HEK293 (cell line): ENCODE data around the gene GNB5.

Source experiments
- CTCF ChIA-PET: fragments of 350-600 bp; formaldehyde crosslinking; extraction: SDS; loops from one replicate; lab custom pipeline; 2021; ENCODE audit warnings: antibody characterized with exemption; lab: Yijun Ruan, JAX
- POLR2A ChIA-PET: fragments of 300-600 bp; formaldehyde crosslinking; extraction: SDS; loops from one replicate; lab custom pipeline; 2020; ENCODE audit warnings: antibody characterized with exemption, inconsistent platforms; lab: Yijun Ruan, JAX
- H3K27ac ChIP-seq: fragments of 200-500 bp; sonication (Bioruptor generic); 2 replicates; pipeline ENCODE4 v1.5.1; 2014; ENCODE audit warnings: low read depth, low read length, control low read depth, inconsistent platforms; ENCODE audit errors: extremely low read depth
- H3K36me3 ChIP-seq, 2 experiments: fragments of 200-500 bp in 1 of 2; sonication (Bioruptor generic) in 1 of 2; 1 replicate in 1 of 2; 2 replicates in 1 of 2; pipeline ENCODE4 v1.5.1; 2014 to 2017; ENCODE audit warnings: inconsistent platforms in 2 of 2, low read length in 2 of 2; ENCODE audit not compliant: control insufficient read depth in 2 of 2, insufficient read depth in 1 of 2
- H3K4me1 ChIP-seq: fragments of 200-500 bp; sonication (Bioruptor generic); 2 replicates; pipeline ENCODE4 v1.5.1; 2014; ENCODE audit warnings: mild to moderate bottlenecking, low read length, inconsistent platforms; ENCODE audit not compliant: control insufficient read depth, insufficient read depth
- H3K4me3 ChIP-seq: 2 replicates; pipeline ENCODE4 v1.5.1; 2011; ENCODE audit warnings: low read depth, mild to moderate bottlenecking, control low read depth, low read length, moderate library complexity
- H3K9me3 ChIP-seq: fragments of 200-500 bp; sonication (Bioruptor generic); 2 replicates; pipeline ENCODE4 v1.5.1; 2014; ENCODE audit warnings: low read depth, low read length, inconsistent platforms; ENCODE audit not compliant: control insufficient read depth, insufficient read depth
- BCL6B ChIP-seq: fragments of 450-650 bp; formaldehyde crosslinking; IDR thresholded peaks from 2 replicates; pipeline ENCODE4 v1.5.1; 2017; ENCODE audit warnings: missing biosample characterization, missing genetic modification characterization
- GLI4 ChIP-seq: fragments of 450-650 bp; formaldehyde crosslinking; IDR thresholded peaks from 2 replicates; pipeline ENCODE4 v1.5.1; 2016; ENCODE audit warnings: missing biosample characterization, missing genetic modification characterization
- IKZF3 ChIP-seq: fragments of 450-650 bp; IDR thresholded peaks from 2 replicates; pipeline ENCODE4 v1.5.0; 2018; ENCODE audit warnings: missing biosample characterization, mild to moderate bottlenecking, missing genetic modification characterization, moderate library complexity
- PRDM2 ChIP-seq: fragments of 450-650 bp; formaldehyde crosslinking; IDR thresholded peaks from 2 replicates; pipeline ENCODE4 v1.5.1; 2016; ENCODE audit warnings: missing biosample characterization, missing genetic modification characterization, borderline replicate concordance
- YY1 ChIP-seq: fragments of 450-650 bp; formaldehyde crosslinking; IDR thresholded peaks from 2 replicates; pipeline ENCODE4 v1.5.1; 2018; ENCODE audit warnings: missing biosample characterization, missing genetic modification characterization
- ZBTB17 ChIP-seq: fragments of 450-650 bp; formaldehyde crosslinking; IDR thresholded peaks from 2 replicates; pipeline ENCODE4 v1.5.1; 2016; ENCODE audit warnings: missing biosample characterization, missing genetic modification characterization
- ZBTB6 ChIP-seq: fragments of 450-650 bp; formaldehyde crosslinking; IDR thresholded peaks from 2 replicates; pipeline ENCODE4 v1.5.1; 2017; ENCODE audit warnings: missing biosample characterization, missing genetic modification characterization
- ZFP37 ChIP-seq: fragments of 450-650 bp; formaldehyde crosslinking; IDR thresholded peaks from 2 replicates; pipeline ENCODE4 v1.5.1; 2016; ENCODE audit warnings: missing biosample characterization, missing genetic modification characterization
- ZNF157 ChIP-seq: fragments of 450-650 bp; formaldehyde crosslinking; IDR thresholded peaks from 2 replicates; pipeline ENCODE4 v1.5.1; 2016; ENCODE audit warnings: missing biosample characterization, missing genetic modification characterization
- ZNF18 ChIP-seq: fragments of 450-650 bp; formaldehyde crosslinking; IDR thresholded peaks from 2 replicates; pipeline ENCODE4 v1.5.1; 2016; ENCODE audit warnings: missing biosample characterization, missing genetic modification characterization
- ZNF214 ChIP-seq: fragments of 450-650 bp; formaldehyde crosslinking; IDR thresholded peaks from 2 replicates; pipeline ENCODE4 v1.5.1; 2017; ENCODE audit warnings: missing biosample characterization, mild to moderate bottlenecking, missing genetic modification characterization, borderline replicate concordance
- ZNF221 ChIP-seq: fragments of 450-650 bp; formaldehyde crosslinking; IDR thresholded peaks from 2 replicates; pipeline ENCODE4 v1.5.1; 2017; ENCODE audit warnings: missing biosample characterization, missing genetic modification characterization, borderline replicate concordance
- ZNF266 ChIP-seq: fragments of 450-650 bp; formaldehyde crosslinking; IDR thresholded peaks from 2 replicates; pipeline ENCODE4 v1.5.1; 2016; ENCODE audit warnings: missing biosample characterization, missing genetic modification characterization, low read depth
- ZNF530 ChIP-seq: fragments of 450-650 bp; formaldehyde crosslinking; IDR thresholded peaks from 2 replicates; pipeline ENCODE4 v1.5.1; 2016; ENCODE audit warnings: low read depth, missing biosample characterization, missing genetic modification characterization
- ZNF544 ChIP-seq: fragments of 450-650 bp; formaldehyde crosslinking; IDR thresholded peaks from 2 replicates; pipeline ENCODE4 v1.5.0; 2017; ENCODE audit warnings: missing biosample characterization, missing genetic modification characterization
- ZNF571 ChIP-seq: fragments of 450-650 bp; formaldehyde crosslinking; IDR thresholded peaks from 2 replicates; pipeline ENCODE4 v1.5.0; 2017; ENCODE audit warnings: missing biosample characterization, missing genetic modification characterization
- ZSCAN30 ChIP-seq: fragments of 450-650 bp; IDR thresholded peaks from 2 replicates; pipeline ENCODE4 v1.5.1; 2018; ENCODE audit warnings: missing biosample characterization, mild to moderate bottlenecking, missing genetic modification characterization, moderate library complexity

The GNB5 gene

GRCh38 chr15:52085299-52085698, 105.9 kb downstream of the GNB5 start:
- TF ChIP-seq PRDM2 (no peak), ZNF544 (tag by site-specific recombination) (no peak), YY1 (tag by site-specific recombination) (no peak), ZNF221 (tag by site-specific recombination) (no peak), ZNF571 (tag by site-specific recombination) (no peak), ZSCAN30 (tag by site-specific recombination) (no peak), ZNF530 (tag by site-specific recombination) (no peak), ZNF266 (tag by site-specific recombination) (no peak), IKZF3 (tag by site-specific recombination) (no peak), ZBTB6 (tag by site-specific recombination) (no peak), ZNF18 (tag by site-specific recombination) (no peak), GLI4 (tag by site-specific recombination) (no peak), ZFP37 (tag by site-specific recombination) (no peak), ZNF214 (tag by site-specific recombination) (no peak), BCL6B (tag by site-specific recombination) (no peak), ZNF157 (no peak), ZBTB17 (no peak)

More at GRCh38 chr15:52085299-52085698, 105.9 kb downstream of the GNB5 start:
- ChIA-PET POLR2A (interaction anchor here (0.5 kb wide), 1 partner anchor 442 kb away, joined by 7 read pairs; no protein-coding TSS in a partner anchor), CTCF (no interaction called here)
- Histone ChIP-seq H3K4me3 (no peak overlapping the region), H3K36me3 (no peaks in the 10 kb centered on the region), H3K4me1 (no peaks in the 10 kb centered on the region), H3K9me3 (no peaks in the 10 kb centered on the region), H3K27ac (no peak overlapping the region)
